ENCODE results near the gene GAB3.

GRCh38 chrX:154730253-154730891, 20.5 kb downstream of the GAB3 start:
- TF ChIP-seq CTCF (IDR thresholded peaks at IDR 0.05) (no peak), ZFX (IDR thresholded peaks at IDR 0.05; ENCODE audit: borderline replicate concordance) (no peak)

Measured in 22Rv1 (cell line).